ENCODE results near the gene NELL1. TPM values are rescaled to one million over a fixed set of nuclear protein-coding genes. Genes with fewer than 3 reads are reported as not detected.

NELL1 gene
- total and polyA plus RNA-seq, 12 donors, result 0.11 to 0.39 (median 0.24) TPM; not detected in 9

GRCh38 chr11:20661445-20661844 lies 7.9 kb upstream of the NELL1 start:
- intact Hi-C loops (cut with DNase I), result no loop called here
- Histone ChIP-seq H3K27ac (no peak overlapping the region), H3K36me3 (replicated peaks in 1 of 2) (no peaks in the 10 kb centered on the region), H3K4me1 (replicated peaks in 1 of 2) (no peaks in the 10 kb centered on the region), H3K9me3 (replicated peaks in 1 of 3) (no peaks in the 10 kb centered on the region), H3K4me3 (no peak overlapping the region), H3K27me3 (peaks cover 3% of the 10 kb centered on the region)
- TF ChIP-seq CTCF (IDR thresholded peaks at IDR 0.05) (no peak), POLR2A (IDR thresholded peaks at IDR 0.05) (no peak)
- no peak for DNase-seq
- WGBS, 4 donors, result 56 to 66% (median 61%) methylated on average over 3 of the region's 3 CpGs

- no peaks in the 10 kb centered on the region for H3K27me3 ChIP-seq
- no peak overlapping the region for H3K4me3 ChIP-seq
- intact Hi-C loops (cut with DNase I), result no loop called here
- H3K36me3 ChIP-seq (replicated peaks in 1 of 2), result no peaks in the 10 kb centered on the region
- no peak for TF ChIP-seq CTCF (IDR thresholded peaks at IDR 0.05)
- no peak for TF ChIP-seq POLR2A (IDR thresholded peaks at IDR 0.05)
- no peak for DNase-seq
- H3K9me3 ChIP-seq (replicated peaks in 1 of 3), result no peaks in the 10 kb centered on the region
- no peaks in the 10 kb centered on the region for H3K4me1 ChIP-seq (replicated peaks in 1 of 2)
- no peak overlapping the region for H3K27ac ChIP-seq
- 71 to 77% (median 73%) methylated on average over 3 of the region's 3 CpGs for WGBS, 4 donors
Measured at GRCh38 chr11:20661850-20662249, 7.5 kb upstream of the NELL1 start.

- DNase-seq, result no peak
Measured at GRCh38 chr11:20668131-20668809, 1.1 kb upstream of the NELL1 start.

More at GRCh38 chr11:20668131-20668809, 1.1 kb upstream of the NELL1 start:
- H3K36me3 ChIP-seq (replicated peaks in 1 of 2), result no peaks in the 10 kb centered on the region
- no peak overlapping the region for H3K4me3 ChIP-seq
- intact Hi-C loops (cut with DNase I), result no loop called here
- no peak overlapping the region for H3K27ac ChIP-seq
- no peaks in the 10 kb centered on the region for H3K4me1 ChIP-seq (replicated peaks in 1 of 2)
- WGBS, 4 donors, result 13 to 21% (median 16%) methylated on average over 10 of the region's 10 CpGs
- no peak for TF ChIP-seq POLR2A (IDR thresholded peaks at IDR 0.05)
- TF ChIP-seq CTCF (IDR thresholded peaks at IDR 0.05), result no peak
- H3K9me3 ChIP-seq (replicated peaks in 1 of 3), result no peaks in the 10 kb centered on the region
- peaks cover 33% of the 10 kb centered on the region for H3K27me3 ChIP-seq

Measured in adrenal gland (tissue), 12 donors.